IMR-90 (cell line): Measurements from ENCODE around the gene RPS29. TPM values are rescaled to one million over a fixed set of nuclear protein-coding genes. Genes with fewer than 3 reads are reported as not detected.

ENCODE experiments used
- ATAC-seq: fragments of 200-7000 bp; cut with Tn5 transposase; 2 replicates; pipeline ENCODE4 v1.9.1; 2020; ENCODE audit warnings: low read depth, mild to moderate bottlenecking, moderate library complexity
- BruUV-seq: library from RNA; stranded (reverse); fragments of 400-500 nt; replicated peaks from 2 replicates; lab custom pipeline; 2021; lab: Mats Ljungman, UMichigan
- CTCF ChIA-PET: fragments of 300-600 bp; formaldehyde crosslinking; extraction: SDS; loops from one replicate; lab custom pipeline; 2021; ENCODE audit warnings: antibody characterized with exemption; lab: Yijun Ruan, JAX
- POLR2A ChIA-PET: fragments of 300-600 bp; sonication (Branson Sonifier 250); formaldehyde crosslinking; loops from one replicate; lab custom pipeline; 2022; ENCODE audit warnings: antibody characterized with exemption; ENCODE audit not compliant: unreplicated experiment; lab: Charles Lee
- DNase-seq: peaks from one replicate; pipeline ENCODE4 v3.0.0; 2013
- H2AFZ ChIP-seq: replicated peaks from 2 replicates; pipeline ENCODE3; 2013; ENCODE audit warnings: low read length, mild to moderate bottlenecking; ENCODE audit not compliant: poor library complexity
- H2AK5ac ChIP-seq: 2 replicates; pipeline ENCODE4 v1.6.1; 2013; ENCODE audit warnings: low read depth, low read length, inconsistent platforms
- H2AK9ac ChIP-seq: replicated peaks from 2 replicates; pipeline ENCODE3; 2013; ENCODE audit warnings: mild to moderate bottlenecking, low read depth, low read length, moderate library complexity; ENCODE audit not compliant: poor library complexity
- H2BK120ac ChIP-seq: 2 replicates; pipeline ENCODE4 v1.6.1; 2013; ENCODE audit warnings: low read depth, low read length, inconsistent platforms
- H2BK15ac ChIP-seq: 3 replicates; pipeline ENCODE4 v1.6.1; 2013; ENCODE audit warnings: low read depth, low read length, inconsistent platforms
- H2BK20ac ChIP-seq: 2 replicates; pipeline ENCODE4 v1.6.1; 2013; ENCODE audit warnings: low read depth, mild to moderate bottlenecking, inconsistent platforms, low read length, moderate library complexity
- H2BK5ac ChIP-seq: 2 replicates; pipeline ENCODE4 v1.6.1; 2013; ENCODE audit warnings: mild to moderate bottlenecking, low read depth, low read length, inconsistent platforms; ENCODE audit not compliant: poor library complexity, severe bottlenecking
- H3K14ac ChIP-seq: replicated peaks from 2 replicates; pipeline ENCODE4 v1.6.1; 2013; ENCODE audit warnings: low read depth, low read length, inconsistent platforms
- H3K18ac ChIP-seq: 2 replicates; pipeline ENCODE4 v1.6.1; 2013; ENCODE audit warnings: low read depth, low read length, control low read depth
- H3K23ac ChIP-seq: 2 replicates; pipeline ENCODE4 v1.6.1; 2013; ENCODE audit warnings: low read depth, low read length, inconsistent platforms
- H3K27ac ChIP-seq: 2 replicates; pipeline ENCODE4 v1.5.1; 2013; ENCODE audit warnings: mild to moderate bottlenecking, control low read depth, low read length; ENCODE audit not compliant: insufficient read depth
- H3K27me3 ChIP-seq: 2 replicates; pipeline ENCODE4 v1.6.1; 2013; ENCODE audit warnings: low read length; ENCODE audit not compliant: control insufficient read depth, insufficient read depth
- H3K36me3 ChIP-seq: 2 replicates; pipeline ENCODE4 v1.6.1; 2013; ENCODE audit warnings: low read length, mixed read lengths; ENCODE audit not compliant: control insufficient read depth, insufficient read depth
- H3K4ac ChIP-seq: 2 replicates; pipeline ENCODE4 v1.6.1; 2013; ENCODE audit warnings: low read depth, low read length, inconsistent platforms
- H3K4me1 ChIP-seq: 2 replicates; pipeline ENCODE4 v1.6.1; 2013; ENCODE audit warnings: low read length, mixed read lengths; ENCODE audit not compliant: control insufficient read depth, insufficient read depth
- H3K4me2 ChIP-seq: 2 replicates; pipeline ENCODE4 v1.6.1; 2013; ENCODE audit warnings: low read depth, mild to moderate bottlenecking, control low read depth, low read length, moderate library complexity
- H3K4me3 ChIP-seq: 2 replicates; pipeline ENCODE4 v1.5.1; 2013; ENCODE audit warnings: low read depth, mild to moderate bottlenecking, control low read depth, low read length, moderate library complexity; ENCODE audit not compliant: insufficient read depth
- H3K56ac ChIP-seq: 2 replicates; pipeline ENCODE4 v1.6.1; 2013; ENCODE audit warnings: low read length, inconsistent platforms; ENCODE audit not compliant: insufficient read depth; ENCODE audit errors: extremely low read depth
- H3K79me1 ChIP-seq, 2 experiments: 2 replicates each; pipeline ENCODE4 v1.6.1; 2013; ENCODE audit warnings: low read length in 2 of 2, inconsistent platforms in 1 of 2, low read depth in 1 of 2
- H3K9ac ChIP-seq: 2 replicates; pipeline ENCODE4 v1.6.1; 2013; ENCODE audit warnings: low read depth, low read length, control low read depth
- H3K9me1 ChIP-seq: 2 replicates; pipeline ENCODE4 v1.6.1; 2013; ENCODE audit warnings: low read length, inconsistent platforms; ENCODE audit not compliant: insufficient read depth
- H3K9me3 ChIP-seq: 2 replicates; pipeline ENCODE4 v1.6.1; 2013; ENCODE audit warnings: low read length; ENCODE audit not compliant: control insufficient read depth, insufficient read depth
- H4K20me1 ChIP-seq: 2 replicates; pipeline ENCODE4 v1.6.1; 2013; ENCODE audit warnings: low read length, inconsistent platforms; ENCODE audit not compliant: insufficient read depth
- H4K5ac ChIP-seq: 2 replicates; pipeline ENCODE4 v1.6.1; 2013; ENCODE audit warnings: mild to moderate bottlenecking, low read depth, low read length, control low read depth
- H4K8ac ChIP-seq, 2 experiments: 2 replicates each; pipeline ENCODE4 v1.6.1; 2013; ENCODE audit warnings: low read depth in 2 of 2, low read length in 2 of 2, control low read depth in 1 of 2, inconsistent platforms in 1 of 2
- H4K91ac ChIP-seq: 2 replicates; pipeline ENCODE4 v1.6.1; 2013; ENCODE audit warnings: low read depth, low read length, inconsistent platforms; ENCODE audit not compliant: insufficient read depth
- BHLHE40 ChIP-seq: fragments of 150-350 bp; IDR thresholded peaks from 2 replicates; pipeline ENCODE4 v1.6.1; 2016; ENCODE audit warnings: mild to moderate bottlenecking, low read depth, low read length
- CEBPB ChIP-seq: IDR thresholded peaks from 2 replicates; pipeline ENCODE4 v1.6.1; 2012; ENCODE audit warnings: low read depth, low read length, improper control_type of control experiment
- CHD1 ChIP-seq: IDR thresholded peaks from 2 replicates; pipeline ENCODE4 v1.6.1; 2012; ENCODE audit warnings: low read depth, low read length, improper control_type of control experiment
- CTCF ChIP-seq: conservative IDR thresholded peaks from 2 replicates; pipeline ENCODE4 v1.5.1; 2012; ENCODE audit warnings: mild to moderate bottlenecking, low read depth, low read length, improper control_type of control experiment
- ELK1 ChIP-seq: fragments of 150-350 bp; IDR thresholded peaks from 2 replicates; pipeline ENCODE4 v1.6.1; 2016; ENCODE audit warnings: low read depth, mild to moderate bottlenecking, low read length, moderate library complexity, borderline replicate concordance
- FOS ChIP-seq: fragments of 150-350 bp; IDR thresholded peaks from 2 replicates; pipeline ENCODE4 v1.6.1; 2016; ENCODE audit warnings: low read depth, low read length
- MAFK ChIP-seq: IDR thresholded peaks from 2 replicates; pipeline ENCODE4 v1.6.1; 2012; ENCODE audit warnings: low read depth, low read length, improper control_type of control experiment
- MAZ ChIP-seq: IDR thresholded peaks from 2 replicates; pipeline ENCODE4 v1.6.1; 2012; ENCODE audit warnings: low read depth, mild to moderate bottlenecking, low read length, improper control_type of control experiment, moderate library complexity, borderline replicate concordance
- MXI1 ChIP-seq: IDR thresholded peaks from 2 replicates; pipeline ENCODE4 v1.6.1; 2012; ENCODE audit warnings: low read depth, mild to moderate bottlenecking, low read length, moderate library complexity, borderline replicate concordance
- NFE2L2 ChIP-seq: fragments of 150-350 bp; IDR thresholded peaks from 2 replicates; pipeline ENCODE4 v1.6.1; 2016; ENCODE audit warnings: low read depth, mild to moderate bottlenecking, low read length
- RAD21 ChIP-seq: IDR thresholded peaks from 2 replicates; pipeline ENCODE4 v1.6.1; 2012; ENCODE audit warnings: low read length, improper control_type of control experiment
- RCOR1 ChIP-seq: IDR thresholded peaks from 2 replicates; pipeline ENCODE4 v1.6.1; 2012; ENCODE audit warnings: mild to moderate bottlenecking, low read length, improper control_type of control experiment; ENCODE audit not compliant: insufficient replicate concordance
- RFX5 ChIP-seq: IDR thresholded peaks from 2 replicates; pipeline ENCODE4 v1.8.0; 2012; ENCODE audit warnings: low read depth, mild to moderate bottlenecking, low read length, moderate library complexity
- SMC3 ChIP-seq: fragments of 150-350 bp; IDR thresholded peaks from 2 replicates; pipeline ENCODE4 v1.6.1; 2016; ENCODE audit warnings: low read depth, mild to moderate bottlenecking, antibody characterized with exemption, low read length, moderate library complexity
- USF2 ChIP-seq: fragments of 150-350 bp; IDR thresholded peaks from 2 replicates; pipeline ENCODE4 v1.6.1; 2017; ENCODE audit warnings: mild to moderate bottlenecking, antibody characterized with exemption, low read length, low read depth
- WGBS, 2 experiments: methylation state at CpG; one replicate each; pipeline versions ENCODE4 v1.1.5 to v1.1.7; 2013; ENCODE audit warnings: missing lambda C conversion rate in 2 of 2; ENCODE audit not compliant: insufficient read length in 1 of 2; ENCODE audit errors: extremely low coverage in 2 of 2; 5-methylcytosine and 5-hydroxymethylcytosine counted together
- dilution Hi-C: fragments of 300-500 bp; cut with HindIII; formaldehyde crosslinking; loops from one replicate; pipeline ENCODE4 v1.14.3; 2018; ENCODE audit warnings: low sequenced_read_pairs; ENCODE audit not compliant: unreplicated experiment
- in situ Hi-C: fragments of 300-500 bp; cut with MboI; formaldehyde crosslinking; loops from 3 replicates; pipeline ENCODE4 v1.14.3; 2019; ENCODE audit warnings: low sequenced_read_pairs, inconsistent platforms, mixed read lengths
- intact Hi-C: fragments of 100-400 bp; cut with micrococcal nuclease; formaldehyde crosslinking; loops from 2 replicates; pipeline ENCODE4 v1.10.0; 2022
- polyA plus RNA-seq, 3 experiments: library from polyadenylated mRNA; depleted of rRNA; stranded (reverse); fragments of >200 nt; gene quantifications; 2 replicates each; pipeline ENCODE4 v1.2.3, GENCODE V29; 2012; ENCODE audit warnings: low replicate concordance in 1 of 3
- total RNA-seq: library from RNA; depleted of rRNA; stranded (reverse); fragments of >200 nt; gene quantifications from 2 replicates; pipeline ENCODE4 v1.2.3, GENCODE V29; 2012

RPS29 gene
- total and polyA plus RNA-seq, 2 of the 4 experiments (the other 2 are of a cell fraction): 318 to 10,393 TPM

- peaks cover under 1% of the 10 kb centered on the region; the same call in 1 of the 2 replicates for H3K9me1 ChIP-seq
- H4K20me1 ChIP-seq: peaks cover 17% of the 10 kb centered on the region
- ATAC-seq (no peak), DNase-seq (no peak)
- WGBS, 2 experiments: no CpG with 5 or more reads among the region's 3 CpGs
- no peak overlapping the region for H3K56ac ChIP-seq
- no peak overlapping the region for H3K9ac ChIP-seq
- TF ChIP-seq RCOR1 (no peak), MXI1 (no peak), CEBPB (no peak), MAFK (no peak), ELK1 (no peak), RFX5 (no peak), CHD1 (no peak), USF2 (no peak), BHLHE40 (no peak), NFE2L2 (no peak), MAZ (no peak), CTCF (no peak), RAD21 (no peak), SMC3 (no peak), FOS (no peak)
- H2AK9ac ChIP-seq: no peak overlapping the region
- no peak overlapping the region for H4K8ac ChIP-seq
- ChIA-PET POLR2A (no interaction called here), CTCF (no interaction called here)
- H3K79me1 ChIP-seq: peaks cover 0 to 20% of the 10 kb centered on the region in 2 experiments; a peak in 2 of 4 replicates
- H3K27ac ChIP-seq: no peak overlapping the region
- H2BK20ac ChIP-seq: no peak overlapping the region
- no peak overlapping the region for H3K4me2 ChIP-seq
- no TSS peak for BruUV-seq
- in situ Hi-C loops: no loop called here
- H3K14ac ChIP-seq: no peak overlapping the region
- no peak overlapping the region for H2AK5ac ChIP-seq
- no peak overlapping the region for H2BK120ac ChIP-seq
- no peak overlapping the region for H4K91ac ChIP-seq
- peaks cover 2% of the 10 kb centered on the region for H3K36me3 ChIP-seq
- H2AFZ ChIP-seq: no peak overlapping the region
- no peak overlapping the region for H3K18ac ChIP-seq
- H3K4me1 ChIP-seq: peaks cover 3% of the 10 kb centered on the region
- dilution Hi-C loops: no loop called here
- no peak overlapping the region for H2BK5ac ChIP-seq
- H3K9me3 ChIP-seq: no peaks in the 10 kb centered on the region
- H3K4me3 ChIP-seq: no peak overlapping the region
- no peak overlapping the region for H3K4ac ChIP-seq
- no peak overlapping the region for H3K23ac ChIP-seq
- intact Hi-C loops: no loop called here
- H2BK15ac ChIP-seq: no peak overlapping the region
- no peaks in the 10 kb centered on the region for H3K27me3 ChIP-seq
- H4K5ac ChIP-seq: no peak overlapping the region
Observed at GRCh38 chr14:49589387-49589786, 3.2 kb upstream of the RPS29 start.
